ENCODE data around the gene MAEL. TPM values are rescaled to one million over a fixed set of nuclear protein-coding genes. Genes with fewer than 3 reads are reported as not detected.

The MAEL gene
- total and polyA plus RNA-seq, 2 of the 8 experiments (the other 6 are each of a cell fraction or from before 2014, with no cell fraction given), result 0.03 TPM; not detected in 1

GRCh38 chr1:167033646-167034045, 44.6 kb downstream of the MAEL start:
- Histone ChIP-seq H2BK20ac (ENCODE audit: low read length) (no peak overlapping the region), H3K14ac (ENCODE audit: insufficient read length) (no peak overlapping the region), H3K9me3 (ENCODE audit: insufficient read depth in 2 of 2, low read depth in 1 of 2, low read length in 1 of 2) (peaks cover 0 to 8% of the 10 kb centered on the region in 2 experiments; a peak in 1 of 4 replicates), H3K4me3 (ENCODE audit: extremely low read depth in 1 of 4, insufficient read depth in 2 of 4, low read depth in 3 of 4, low read length in 4 of 4) (no peak overlapping the region), H4K8ac (ENCODE audit: extremely low read depth, insufficient read depth, low read length) (no peak overlapping the region), H3K36me3 (ENCODE audit: control insufficient read depth in 2 of 4, insufficient read depth in 4 of 4, low read length in 3 of 4) (no peaks in the 10 kb centered on the region), H4K20me1 (replicated peaks in 1 of 2; ENCODE audit: control insufficient read depth in 1 of 2, insufficient read depth in 2 of 2, low read length in 2 of 2) (no peaks in the 10 kb centered on the region), H3K4me2 (ENCODE audit: insufficient read depth in 1 of 2, low read depth in 2 of 2, low read length in 2 of 2) (no peak overlapping the region), H3K4me1 (replicated peaks in 1 of 4; ENCODE audit: control insufficient read depth in 3 of 4, insufficient read depth in 4 of 4, low read length in 3 of 4) (no peaks in the 10 kb centered on the region), H3K79me1 (ENCODE audit: low read depth, low read length) (no peaks in the 10 kb centered on the region), H2BK5ac (ENCODE audit: low read depth, low read length) (no peak overlapping the region), H3K79me2 (ENCODE audit: control insufficient read depth in 1 of 2, insufficient read depth in 2 of 2, low read length in 2 of 2) (no peaks in the 10 kb centered on the region), H3K27me3 (replicated peaks in 1 of 4; ENCODE audit: control insufficient read depth in 3 of 4, extremely low read depth in 1 of 4, insufficient read depth in 3 of 4, low read length in 3 of 4) (no peaks in the 10 kb centered on the region), H4K91ac (replicated peaks; ENCODE audit: insufficient read length, low read length) (no peak overlapping the region), H2BK15ac (ENCODE audit: low read length) (no peak overlapping the region), H2AFZ (ENCODE audit: low read length) (no peak overlapping the region), H3K23me2 (ENCODE audit: low read depth, low read length) (peaks cover 2% of the 10 kb centered on the region; the same call in 1 of the 2 replicates), H2BK120ac (replicated peaks; ENCODE audit: low read depth, low read length) (no peak overlapping the region), H3K27ac (ENCODE audit: low read depth, low read length) (no peak overlapping the region), H4K5ac (ENCODE audit: insufficient read length, low read depth, low read length) (no peak overlapping the region), H2BK12ac (ENCODE audit: low read depth, low read length) (no peak overlapping the region), H3K56ac (replicated peaks; ENCODE audit: insufficient read length, low read depth, low read length) (no peak overlapping the region), H3K18ac (ENCODE audit: extremely low read depth, low read length) (no peak overlapping the region), H2AK5ac (ENCODE audit: low read depth, low read length) (no peak overlapping the region), H3K23ac (ENCODE audit: insufficient read length) (no peak overlapping the region), H3K9ac (replicated peaks in 1 of 4; ENCODE audit: extremely low read depth in 1 of 4, low read depth in 3 of 4, low read length in 3 of 4) (no peak overlapping the region), H3K4ac (replicated peaks; ENCODE audit: insufficient read length, low read depth, low read length) (no peak overlapping the region)
- WGBS, 2 experiments (ENCODE audit: extremely low coverage in 1 of 2, insufficient coverage in 1 of 2, insufficient read length in 1 of 2, insufficient replicate concordance in 2 of 2, low coverage in 1 of 2, low lambda C conversion rate in 2 of 2, missing lambda C conversion rate in 1 of 2), result 80% methylated on average over 2 of the region's 2 CpGs; no CpG with 5 or more reads in 1 of the 2 experiments
- DNase-seq (ENCODE audit: low read depth in 1 of 2, low spot score in 2 of 2) (no peak), FAIRE-seq (no peak)
- ChIA-PET POLR2A (ENCODE audit: partially characterized antibody) (no interaction called here), CTCF (ENCODE audit: partially characterized antibody) (interaction anchor here (0.6 to 2.0 kb wide), 3 partner anchors 10 to 310 kb away, joined by 3 to 6 read pairs (median 3); no protein-coding TSS in a partner anchor)
- no peak for TF ChIP-seq TAF7 (optimal IDR thresholded peaks at IDR 0.05; ENCODE audit: borderline replicate concordance, low read depth, low read length)
- no peak for TF ChIP-seq CHD1 (IDR thresholded peaks at IDR 0.05; ENCODE audit: low read depth, low read length)
- TF ChIP-seq PHF8 (conservative IDR thresholded peaks at IDR 0.05; ENCODE audit: low read depth, low read length), result no peak
- TF ChIP-seq ASH2L (IDR thresholded peaks at IDR 0.05; ENCODE audit: low read length), result no peak
- TF ChIP-seq TBP (IDR thresholded peaks at IDR 0.05; ENCODE audit: low read depth, low read length), result no peak
- no peak for TF ChIP-seq EZH2 (IDR thresholded peaks at IDR 0.05; ENCODE audit: low read depth, low read length, severe bottlenecking)
- no peak for TF ChIP-seq BRCA1 (IDR thresholded peaks at IDR 0.05; ENCODE audit: low read depth, low read length)
- TF ChIP-seq CEBPB (IDR thresholded peaks at IDR 0.05; ENCODE audit: low read depth, low read length), result no peak
- TF ChIP-seq CTCF (IDR thresholded peaks at IDR 0.05; ENCODE audit: control extremely low read depth in 1 of 3, insufficient read depth in 1 of 3, low read depth in 1 of 3, low read length in 3 of 3), result no peak
- no peak for TF ChIP-seq HDAC6 (IDR thresholded peaks at IDR 0.05; ENCODE audit: low read depth, low read length)
- TF ChIP-seq BCL11A (IDR thresholded peaks at IDR 0.05; ENCODE audit: low read depth in 2 of 2, low read length in 2 of 2), result no peak
- TF ChIP-seq BACH1 (IDR thresholded peaks at IDR 0.05; ENCODE audit: low read length), result no peak
- no peak for TF ChIP-seq TAF1 (IDR thresholded peaks at IDR 0.05; ENCODE audit: low read depth, low read length)

Data from H1 (cell line).